HG03571 (cell line): ENCODE measurements around the gene PRELID3B.
"Not testable (repeated sequence)": the region's sequence is repeated elsewhere in the genome, so short reads cannot be mapped to it uniquely, and the experiment has no call there.

Experiments used
- ATAC-seq: cut with Tn5 transposase; IDR thresholded peaks from one replicate; pipeline ENCODE4 v1.9.1; 2021; ENCODE audit not compliant: unreplicated experiment

PRELID3B gene

GRCh38 chr20:59050437-59050836 lies 7.9 kb upstream of the PRELID3B start:
- no peak for ATAC-seq

DNA sequence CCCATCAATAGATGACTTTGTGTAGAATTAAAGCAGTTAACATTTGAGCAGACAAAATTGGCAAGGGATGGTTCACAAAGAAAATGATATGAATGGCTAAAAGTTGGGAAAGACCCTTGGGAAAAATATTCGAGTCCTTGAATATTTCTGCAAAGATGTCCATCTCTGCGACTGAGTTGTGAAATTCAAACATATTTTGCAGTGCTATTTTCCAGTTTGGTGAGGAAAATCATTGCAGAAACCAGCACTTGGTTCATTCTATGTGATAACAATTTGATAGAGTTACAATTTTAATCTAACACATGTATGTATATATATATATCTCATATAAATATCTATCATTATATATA lies 6.1 kb upstream of the PRELID3B start:
- ATAC-seq: no peak

DNA sequence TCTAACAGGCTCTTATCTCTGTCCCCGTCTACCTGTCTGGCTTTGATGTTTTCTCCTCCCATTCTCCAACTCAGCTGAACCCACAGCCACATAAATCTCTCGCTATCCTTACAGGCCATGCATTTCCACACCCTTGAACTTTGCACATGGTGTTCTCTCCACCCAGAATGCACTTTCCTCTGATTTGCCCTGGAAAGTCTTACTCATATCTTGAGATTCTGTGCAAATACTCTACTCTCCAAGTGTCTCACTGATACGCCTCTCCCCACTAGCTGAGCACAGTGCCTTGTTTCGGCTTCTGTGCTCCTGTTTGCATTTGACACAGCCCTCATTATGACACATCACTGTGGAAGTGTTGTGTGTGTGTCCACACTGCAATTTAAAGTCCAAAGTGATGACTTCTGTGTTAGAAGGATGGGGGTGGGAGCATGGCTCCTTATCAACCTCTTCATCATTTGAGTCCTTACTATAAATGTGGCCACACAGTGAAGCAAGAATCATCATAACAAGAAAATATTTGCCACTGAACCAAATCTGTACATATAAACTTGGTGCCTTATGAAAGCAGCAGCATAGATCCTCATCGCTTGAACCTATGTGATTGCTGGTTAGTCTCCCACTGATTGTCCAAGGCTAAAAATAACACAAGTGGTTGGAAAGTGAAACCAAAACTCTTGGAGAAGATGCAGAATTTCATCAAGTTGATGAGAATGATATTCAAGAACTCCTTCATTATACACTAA lies 5.5 kb upstream of the PRELID3B start:
- no peak for ATAC-seq

DNA sequence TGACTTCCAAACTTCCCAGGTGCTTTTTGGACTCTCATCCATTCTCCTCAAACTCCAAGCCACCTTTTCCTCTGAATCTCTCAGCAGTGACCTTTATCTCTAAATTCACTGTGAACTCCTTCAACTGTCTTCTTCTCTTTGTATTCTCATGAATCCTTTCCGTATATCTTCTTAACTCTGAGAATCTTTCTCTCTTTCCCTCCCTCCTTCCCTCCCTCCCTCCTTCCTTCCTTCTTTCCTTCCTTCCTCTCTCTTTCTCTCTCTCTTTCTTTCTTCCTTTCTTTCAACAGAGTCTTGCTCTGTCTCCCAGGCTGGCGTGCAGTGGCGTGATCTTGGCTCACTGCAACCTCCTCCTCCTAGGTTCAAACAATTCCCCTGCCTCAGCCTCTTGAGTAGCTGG lies 4.3 kb upstream of the PRELID3B start:
- ATAC-seq: no peak

GRCh38 chr20:59044796-59045195 lies 2.2 kb upstream of the PRELID3B start:
- no peak for ATAC-seq

GRCh38 chr20:59044295-59044694 lies 1.7 kb upstream of the PRELID3B start:
- no peak for ATAC-seq

DNA sequence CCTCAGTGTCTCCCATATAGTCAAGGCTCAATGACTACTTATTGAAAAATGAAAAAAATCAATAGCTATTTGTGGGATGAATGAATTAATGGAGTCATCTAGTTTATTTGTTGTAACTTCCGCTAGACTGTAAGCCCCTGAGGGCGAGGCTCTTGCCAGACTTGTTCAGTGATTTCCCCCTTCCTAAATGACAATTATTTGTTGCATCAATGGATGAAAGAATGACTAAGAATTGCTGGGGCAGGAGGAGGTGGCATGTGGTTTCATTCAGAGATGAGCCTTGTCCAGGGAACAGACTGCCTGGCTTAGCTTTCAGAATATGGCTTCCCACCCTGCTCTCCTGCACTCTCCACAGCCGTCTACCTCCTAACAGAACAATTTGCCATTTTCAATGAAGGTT lies 1.1 kb upstream of the PRELID3B start:
- no peak for ATAC-seq

- peak; percentile 93 for ATAC-seq
Observed at GRCh38 chr20:59042796-59043631, 428 bp upstream of the PRELID3B start.

DNA sequence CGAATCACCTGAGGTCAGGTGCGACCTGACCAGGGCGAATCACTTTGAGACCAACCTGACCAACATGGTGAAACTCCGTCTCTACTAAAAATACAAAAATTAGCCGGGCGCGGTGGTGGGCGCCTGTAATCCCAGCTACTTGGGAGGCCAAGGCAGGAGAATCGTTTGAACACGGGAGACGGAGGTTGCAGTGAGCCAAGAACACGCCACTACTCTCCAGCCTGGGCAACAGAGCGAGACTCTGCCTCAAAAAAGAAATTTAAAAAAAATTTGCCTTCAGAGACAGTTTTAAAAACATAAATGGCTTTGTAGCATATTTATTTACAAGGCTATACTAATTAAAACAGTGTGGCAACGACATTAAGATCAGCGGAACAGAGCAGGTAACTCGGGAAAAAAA lies 1.1 kb downstream of the PRELID3B start:
- not testable (repeated sequence) for ATAC-seq

GRCh38 chr20:59040667-59041066 lies 1.9 kb downstream of the PRELID3B start:
- no peak for ATAC-seq

- ATAC-seq: no peak
Observed at GRCh38 chr20:59039233-59039632, 3.4 kb downstream of the PRELID3B start.

DNA sequence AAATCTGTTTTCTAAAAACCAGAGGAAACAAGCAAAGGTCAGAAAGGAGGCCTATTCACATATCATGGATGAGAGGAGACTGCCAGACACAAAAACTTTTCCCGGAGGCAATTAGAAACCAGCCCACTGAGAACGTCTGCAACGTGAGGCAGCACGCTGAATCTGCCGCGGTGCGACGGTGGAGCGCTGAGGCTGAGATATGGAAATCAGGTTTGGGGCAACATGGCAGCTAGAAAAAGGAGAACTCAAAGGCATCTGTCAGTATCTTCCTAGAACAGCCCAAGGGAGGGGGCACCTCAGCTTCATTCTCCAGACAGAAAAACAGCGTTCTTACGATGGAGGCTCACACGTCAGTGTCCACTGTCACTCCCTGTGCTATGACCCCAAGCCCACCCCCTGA lies 5.2 kb downstream of the PRELID3B start:
- no peak for ATAC-seq

- no peak for ATAC-seq
Observed at GRCh38 chr20:59035381-59035780, 7.2 kb downstream of the PRELID3B start.

DNA sequence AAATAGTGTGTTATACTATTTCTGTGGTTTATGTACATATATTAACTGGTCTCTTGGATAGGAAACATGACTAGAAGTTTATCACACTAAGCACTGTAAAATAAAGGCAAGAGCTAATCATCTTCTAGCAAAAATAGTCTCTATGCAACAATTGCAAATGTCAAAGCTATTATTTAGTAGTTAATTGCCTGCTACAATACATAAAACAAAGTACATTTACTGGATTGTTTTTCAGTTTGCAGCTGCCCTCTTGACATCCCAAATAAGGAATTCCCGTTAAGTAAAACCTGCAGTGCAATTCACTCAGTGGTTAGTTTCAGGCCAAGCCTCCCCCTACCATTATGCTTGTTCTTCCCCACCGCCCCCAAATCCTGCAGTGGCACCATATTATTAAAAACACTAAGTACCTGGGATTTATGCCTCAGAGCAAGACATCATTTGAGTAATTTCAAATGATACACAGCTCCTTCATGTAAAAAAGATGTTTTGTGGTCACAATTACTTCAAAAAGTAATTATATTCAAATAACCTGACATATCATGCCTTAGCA lies 8.9 kb downstream of the PRELID3B start:
- ATAC-seq: no peak

GRCh38 chr20:59033093-59033492 lies 9.5 kb downstream of the PRELID3B start:
- no peak for ATAC-seq

GRCh38 chr20:59032713-59033059 lies 9.9 kb downstream of the PRELID3B start:
- ATAC-seq: no peak

GRCh38 chr20:59032023-59032712 lies 10.4 kb downstream of the PRELID3B start, which contains the start of gene ATP5F1E:
Gene ATP5F1E, minus strand, starts transcription at chr20:59032335. Its CDS starts 84 bp downstream, at chr20:59032251.
- ATAC-seq: peak; percentile 93

GRCh38 chr20:59031564-59032022 lies 11.0 kb downstream of the PRELID3B start:
- ATAC-seq: no peak

GRCh38 chr20:59030911-59031563 lies 11.5 kb downstream of the PRELID3B start:
- ATAC-seq: no peak

DNA sequence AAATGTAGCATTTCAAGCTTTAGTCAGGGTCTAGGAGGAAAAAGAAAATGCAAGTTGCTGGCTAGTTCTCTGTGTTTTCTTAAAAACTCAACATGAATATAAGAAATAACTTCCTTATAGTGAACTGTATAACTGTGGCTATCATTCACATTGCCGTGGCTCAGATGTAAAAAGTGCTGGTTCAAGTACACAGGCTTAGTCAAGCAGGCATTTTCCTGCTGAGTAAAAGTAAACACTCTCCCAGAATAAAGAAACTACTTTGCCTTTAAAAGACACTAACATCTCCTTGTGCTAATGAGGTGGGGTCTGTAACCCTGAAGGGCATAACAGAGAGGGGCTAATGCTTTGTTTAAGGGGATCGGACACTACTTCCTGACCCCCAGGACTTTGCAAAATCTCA lies 13.8 kb downstream of the PRELID3B start:
- ATAC-seq: no peak
